ENCODE data around the gene ABCC8.

- TF ChIP-seq CTCF (IDR thresholded peaks at IDR 0.05) (no peak), POLR2A (IDR thresholded peaks at IDR 0.05) (no peak)
Observed at GRCh38 chr11:17400048-17400775, 76.4 kb downstream of the ABCC8 start.

All from right lobe of liver (tissue), 4 donors.